Adrenal gland (tissue), 5 donors: ENCODE results near the gene ZBTB18.

ENCODE experiments used
- POLR2A ChIP-seq, 2 donors: fragments of 450-650 bp; IDR thresholded peaks; one replicate each; pipeline ENCODE4 v1.6.1; 2017; ENCODE audit warnings: antibody characterized with exemption in 2 of 2, mild to moderate bottlenecking in 2 of 2, moderate library complexity in 1 of 2
- TF ChIP-seq, protein P1 (sequence below), 6 experiments: fragments of 450-650 bp in 4 of 6; fragments of 200-600 bp in 2 of 6; sonication (generic) in 1 of 6; IDR thresholded peaks; 1 replicate in 5 of 6; 2 replicates in 1 of 6; pipeline versions ENCODE4 v1.5.1 to v1.8.0; 2016 to 2021; ENCODE audit warnings: antibody characterized with exemption in 6 of 6, mild to moderate bottlenecking in 2 of 6, moderate library complexity in 1 of 6
- donor health status: DM: no; HTN: no; CAD: no.

DNA sequence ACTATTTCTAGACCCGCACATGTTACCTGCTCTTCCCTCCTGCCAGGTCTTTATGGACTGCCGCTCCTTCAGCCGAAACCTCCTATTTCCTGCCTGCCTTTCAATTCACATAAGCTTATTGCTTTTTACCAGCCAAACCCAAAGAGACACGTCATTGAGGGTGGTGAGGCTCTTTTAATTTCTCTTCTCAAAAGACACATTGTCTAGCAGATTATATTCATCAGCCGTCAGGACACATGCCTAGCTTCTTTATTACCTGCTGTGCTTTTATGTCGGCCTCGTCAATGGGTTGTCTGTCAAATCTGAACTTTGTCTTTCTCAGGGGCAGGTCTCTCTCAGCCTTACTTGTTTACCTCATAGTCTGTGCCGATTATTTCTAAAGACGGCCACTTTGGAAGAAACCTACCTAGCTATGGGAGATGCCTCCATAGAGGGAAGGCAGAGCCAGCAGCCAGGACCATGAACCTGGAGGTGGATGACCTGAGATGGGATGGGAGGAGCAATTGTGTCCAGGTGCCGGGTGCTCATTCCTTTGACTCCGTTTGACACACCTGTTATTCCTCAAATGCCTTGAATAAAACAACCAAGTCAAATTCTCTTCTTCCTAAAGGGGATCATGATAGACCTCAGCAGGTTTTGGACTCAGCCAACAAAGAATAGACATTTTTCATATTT, 42.0 kb downstream of the ZBTB18 start:
- TF ChIP-seq, protein P1, sequence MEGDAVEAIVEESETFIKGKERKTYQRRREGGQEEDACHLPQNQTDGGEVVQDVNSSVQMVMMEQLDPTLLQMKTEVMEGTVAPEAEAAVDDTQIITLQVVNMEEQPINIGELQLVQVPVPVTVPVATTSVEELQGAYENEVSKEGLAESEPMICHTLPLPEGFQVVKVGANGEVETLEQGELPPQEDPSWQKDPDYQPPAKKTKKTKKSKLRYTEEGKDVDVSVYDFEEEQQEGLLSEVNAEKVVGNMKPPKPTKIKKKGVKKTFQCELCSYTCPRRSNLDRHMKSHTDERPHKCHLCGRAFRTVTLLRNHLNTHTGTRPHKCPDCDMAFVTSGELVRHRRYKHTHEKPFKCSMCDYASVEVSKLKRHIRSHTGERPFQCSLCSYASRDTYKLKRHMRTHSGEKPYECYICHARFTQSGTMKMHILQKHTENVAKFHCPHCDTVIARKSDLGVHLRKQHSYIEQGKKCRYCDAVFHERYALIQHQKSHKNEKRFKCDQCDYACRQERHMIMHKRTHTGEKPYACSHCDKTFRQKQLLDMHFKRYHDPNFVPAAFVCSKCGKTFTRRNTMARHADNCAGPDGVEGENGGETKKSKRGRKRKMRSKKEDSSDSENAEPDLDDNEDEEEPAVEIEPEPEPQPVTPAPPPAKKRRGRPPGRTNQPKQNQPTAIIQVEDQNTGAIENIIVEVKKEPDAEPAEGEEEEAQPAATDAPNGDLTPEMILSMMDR (IDR thresholded peaks at IDR 0.05): no peak
- no peak for TF ChIP-seq POLR2A (IDR thresholded peaks at IDR 0.05)
